ENCODE measurements around the gene ATP8B1.
A peak's percentile ranks its signal among the peaks of the same experiment; 100 is the strongest.

DNA sequence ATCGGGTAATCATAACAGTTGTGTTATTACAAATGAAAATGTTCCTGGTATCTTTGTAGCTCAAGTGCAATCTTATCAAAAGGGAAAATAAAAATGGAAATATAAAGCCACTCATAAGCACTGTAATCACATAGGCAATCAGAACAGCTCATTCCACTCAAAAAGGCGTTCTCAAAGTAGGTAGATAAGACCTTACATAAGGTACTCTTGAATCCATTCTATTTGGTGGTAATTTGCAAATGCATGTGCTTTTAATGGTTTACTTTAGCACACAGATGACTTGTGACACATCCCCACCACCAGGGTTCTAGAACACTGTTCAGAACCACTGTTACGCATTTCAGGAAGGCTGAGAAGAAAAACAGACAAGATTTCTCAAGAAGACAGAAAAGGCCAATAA lies 94.8 kb downstream of the ATP8B1 start:
- TF ChIP-seq CTCF (IDR thresholded peaks at IDR 0.05) (peak in 1 of 6 experiments; percentile 2), POLR2A (IDR thresholded peaks at IDR 0.05) (no peak)
